Measurements from ENCODE around the gene C13orf42.

The C13orf42 gene

DNA sequence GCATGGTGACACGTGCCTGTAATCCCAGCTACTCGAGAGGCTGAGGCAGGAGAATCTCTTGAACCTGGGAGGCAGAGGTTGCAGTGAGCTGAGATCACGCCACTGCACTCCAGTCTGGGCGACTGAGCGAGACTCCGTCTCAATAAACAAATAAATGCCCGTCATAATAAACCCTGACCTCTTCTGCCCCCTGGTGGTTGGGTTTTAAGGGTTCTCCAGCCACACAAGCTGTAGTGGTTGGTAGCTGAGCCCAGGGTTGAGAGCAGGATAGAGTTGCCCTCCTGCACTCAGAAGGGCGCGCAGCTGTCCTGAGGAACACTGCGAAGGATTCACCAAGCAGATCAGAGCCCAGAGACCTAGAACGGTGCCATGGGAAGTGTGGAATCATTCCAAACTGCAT is 9.8 kb upstream of the C13orf42 start:
- peak; percentile 44 for DNase-seq (ENCODE audit: low spot score)

DNA sequence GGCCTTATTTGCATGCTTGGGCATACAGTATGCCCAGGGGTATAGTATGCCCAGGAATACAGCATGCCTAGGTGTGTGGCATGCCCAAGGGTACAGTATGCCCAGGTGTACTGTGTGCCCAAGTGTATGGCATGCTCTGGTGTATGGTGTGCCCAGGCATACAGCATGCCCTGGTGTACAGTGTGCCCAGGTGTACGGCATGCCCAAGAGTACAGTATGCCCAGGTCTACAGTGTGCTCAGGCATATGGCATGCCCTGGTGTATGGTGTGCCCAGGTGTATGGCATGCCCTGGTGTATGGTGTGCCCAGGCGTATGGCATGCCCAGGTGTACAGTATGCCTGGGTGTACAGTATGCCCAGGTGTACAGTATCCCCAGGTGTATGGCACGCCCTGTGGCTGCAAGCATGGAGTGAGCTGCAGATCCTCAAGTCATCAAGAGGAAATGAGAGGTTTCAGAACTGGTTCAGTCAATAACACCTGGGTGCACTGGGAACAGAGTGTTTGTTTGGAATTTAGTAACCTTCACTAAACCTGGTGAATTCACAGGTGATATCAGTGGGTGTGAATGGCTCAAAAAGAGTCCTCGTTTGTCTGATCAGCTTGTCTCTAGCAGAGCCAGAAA is 7.8 kb upstream of the C13orf42 start:
- DNase-seq (ENCODE audit: low spot score) = no peak

DNA sequence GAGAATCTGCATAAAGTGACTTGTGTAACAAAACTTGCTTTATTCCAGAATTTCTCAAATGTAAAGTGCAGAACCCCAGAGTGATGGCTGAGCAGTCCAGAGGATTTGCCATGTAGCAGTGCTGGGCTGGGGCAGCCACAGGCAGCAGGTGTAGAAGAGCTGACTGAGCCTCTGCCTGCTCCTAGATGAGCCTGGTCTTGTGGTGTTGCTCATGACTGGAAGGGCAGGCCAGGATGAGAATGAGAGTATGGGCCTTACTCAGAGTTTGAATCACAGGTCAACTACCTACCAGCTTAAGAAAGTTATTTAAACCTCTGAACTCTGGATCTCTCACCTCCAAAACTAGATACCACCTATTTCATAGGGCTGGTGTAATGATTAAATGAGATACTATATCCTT is 2.9 kb upstream of the C13orf42 start:
- no peak for DNase-seq (ENCODE audit: low spot score)

DNA sequence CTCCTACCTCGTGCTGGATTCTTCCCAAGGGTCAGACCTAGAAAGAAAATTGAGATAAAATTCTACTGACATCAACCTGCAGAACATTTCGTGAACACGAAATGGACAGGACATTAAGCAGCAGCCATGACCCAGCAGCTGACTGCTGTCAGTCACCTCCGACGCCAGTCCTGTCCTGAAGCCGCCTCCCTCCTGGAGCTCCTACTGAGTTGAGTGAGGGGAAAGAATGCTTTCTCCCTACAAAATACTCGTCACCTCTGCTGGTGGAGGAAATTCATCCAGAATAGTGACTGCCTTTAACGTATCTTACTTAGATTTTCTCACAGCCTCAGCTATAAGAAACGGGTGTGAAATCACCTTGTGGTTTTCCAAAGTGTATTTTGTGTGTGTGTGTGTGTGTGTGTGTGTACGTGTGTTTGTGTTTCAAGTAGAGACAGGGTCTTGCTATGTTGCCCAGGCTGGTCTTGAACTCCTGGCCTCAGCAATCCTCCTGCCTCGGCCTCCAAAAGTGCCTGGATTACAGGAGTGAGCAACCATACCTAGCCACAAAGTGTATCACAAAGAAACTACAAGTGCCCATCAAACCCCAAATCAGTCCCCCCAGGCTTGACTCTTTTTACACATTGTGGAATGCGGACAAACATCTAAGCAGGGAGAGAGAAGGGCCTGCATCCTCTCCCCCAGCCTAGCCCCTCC is 2.3 kb upstream of the C13orf42 start:
- no peak for DNase-seq (ENCODE audit: low spot score)

DNA sequence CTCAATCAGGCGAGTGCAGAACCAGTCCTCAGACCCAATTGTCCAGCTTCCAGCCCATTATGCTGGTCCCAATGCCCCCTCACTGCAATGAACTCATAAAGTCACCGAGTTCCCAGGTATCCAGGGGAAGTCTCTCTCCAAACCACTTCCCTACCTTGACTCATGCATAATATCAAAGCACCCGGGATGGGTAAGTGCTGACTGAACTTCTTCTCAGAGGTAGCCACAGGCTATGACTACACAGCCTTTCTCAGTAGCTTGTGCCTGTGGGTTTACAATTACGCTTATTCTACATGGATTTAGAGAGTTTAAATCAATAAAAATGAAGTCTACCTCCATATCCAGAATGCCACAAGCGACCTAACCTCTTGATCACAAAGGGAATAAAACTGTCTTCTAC is 1.7 kb upstream of the C13orf42 start:
- peak; percentile 17 for DNase-seq (ENCODE audit: low spot score)

DNA sequence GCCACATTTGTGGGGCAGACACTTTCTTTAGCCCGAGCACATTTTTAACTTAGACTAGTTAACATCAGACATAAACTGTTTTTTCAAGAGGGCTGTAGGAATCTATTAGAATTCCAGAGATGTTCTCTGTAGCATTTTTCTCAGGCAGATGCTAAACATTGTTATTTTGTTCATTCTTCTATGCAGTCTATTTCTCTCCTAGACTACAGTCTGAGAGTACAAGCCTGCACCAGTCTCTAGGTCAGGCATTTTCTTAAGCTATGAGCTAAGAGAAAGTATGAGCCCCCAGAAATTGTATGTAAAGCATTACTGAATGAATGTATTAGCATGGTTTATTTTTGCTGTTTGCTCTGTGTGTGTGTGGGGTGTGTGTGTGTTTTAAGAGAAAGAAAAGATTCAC is 923 bp upstream of the C13orf42 start:
- DNase-seq (ENCODE audit: low spot score) = no peak

DNA sequence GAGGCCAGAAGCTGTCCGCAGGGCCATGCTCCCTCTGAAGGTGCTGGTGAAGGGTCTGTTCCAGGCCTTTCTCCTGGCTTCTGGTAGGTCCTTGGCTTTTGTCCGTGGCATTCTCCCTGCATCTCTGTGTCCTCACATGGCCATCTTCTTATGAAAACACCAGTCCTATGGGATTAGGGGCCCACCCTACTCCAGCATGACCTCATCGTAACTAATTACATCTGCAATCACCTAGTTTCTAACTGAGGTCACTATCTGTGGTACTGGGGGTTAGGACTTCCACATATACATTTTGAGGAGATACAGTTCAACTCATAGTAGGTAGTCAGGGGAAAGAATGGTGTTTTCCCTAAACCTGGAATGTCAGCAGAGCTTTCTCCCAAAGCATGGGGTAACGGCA is 3.1 kb downstream of the C13orf42 start:
- DNase-seq (ENCODE audit: low spot score) = no peak

DNA sequence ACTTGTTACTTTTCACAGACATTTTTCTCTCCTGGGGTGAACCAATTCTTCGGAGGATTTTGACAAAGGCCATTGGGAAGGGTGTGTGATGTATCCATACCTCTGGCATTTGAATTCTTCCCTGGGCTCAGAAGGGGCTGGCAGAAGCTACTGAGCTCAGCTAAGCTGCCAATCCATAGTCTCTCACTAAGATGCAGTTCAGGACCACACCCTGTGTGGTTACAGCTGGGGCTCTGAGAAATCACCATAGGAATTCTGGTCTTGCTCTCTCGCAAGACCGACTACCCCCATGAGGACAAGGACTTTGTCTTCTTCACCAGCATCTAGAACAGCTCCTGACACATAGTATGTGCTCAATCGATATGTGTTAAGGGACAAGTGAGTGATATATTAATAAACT is 6.0 kb downstream of the C13orf42 start:
- no peak for DNase-seq (ENCODE audit: low spot score)

DNA sequence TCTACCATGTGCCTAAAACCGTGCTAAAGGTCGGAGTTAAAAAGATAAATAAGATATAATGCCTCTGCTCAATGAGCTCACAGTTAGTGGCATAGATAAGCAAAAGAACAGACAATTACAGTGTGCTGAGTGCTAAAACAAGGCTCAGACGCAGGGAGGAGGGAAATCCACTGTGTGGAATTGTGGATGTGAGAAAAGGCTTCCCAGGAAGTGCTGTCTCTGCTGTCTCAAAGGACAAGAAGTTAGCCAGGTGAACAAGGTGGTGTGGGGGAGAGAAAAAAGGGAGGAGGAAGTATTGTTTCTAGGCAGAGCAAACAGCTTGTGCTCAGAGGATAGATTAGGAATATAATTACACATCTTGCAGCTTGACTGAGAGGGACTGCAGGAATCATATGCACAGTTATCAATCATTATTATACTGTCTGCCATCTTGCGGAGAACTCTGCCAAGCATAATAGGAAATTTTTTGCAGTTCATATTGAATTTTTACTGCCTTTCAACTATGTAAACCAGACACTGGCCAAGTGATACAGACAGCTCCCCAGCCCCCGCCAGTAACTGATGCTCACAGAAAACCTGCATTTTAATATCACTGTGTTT is 9.3 kb downstream of the C13orf42 start:
- no peak for DNase-seq (ENCODE audit: low spot score)

DNA sequence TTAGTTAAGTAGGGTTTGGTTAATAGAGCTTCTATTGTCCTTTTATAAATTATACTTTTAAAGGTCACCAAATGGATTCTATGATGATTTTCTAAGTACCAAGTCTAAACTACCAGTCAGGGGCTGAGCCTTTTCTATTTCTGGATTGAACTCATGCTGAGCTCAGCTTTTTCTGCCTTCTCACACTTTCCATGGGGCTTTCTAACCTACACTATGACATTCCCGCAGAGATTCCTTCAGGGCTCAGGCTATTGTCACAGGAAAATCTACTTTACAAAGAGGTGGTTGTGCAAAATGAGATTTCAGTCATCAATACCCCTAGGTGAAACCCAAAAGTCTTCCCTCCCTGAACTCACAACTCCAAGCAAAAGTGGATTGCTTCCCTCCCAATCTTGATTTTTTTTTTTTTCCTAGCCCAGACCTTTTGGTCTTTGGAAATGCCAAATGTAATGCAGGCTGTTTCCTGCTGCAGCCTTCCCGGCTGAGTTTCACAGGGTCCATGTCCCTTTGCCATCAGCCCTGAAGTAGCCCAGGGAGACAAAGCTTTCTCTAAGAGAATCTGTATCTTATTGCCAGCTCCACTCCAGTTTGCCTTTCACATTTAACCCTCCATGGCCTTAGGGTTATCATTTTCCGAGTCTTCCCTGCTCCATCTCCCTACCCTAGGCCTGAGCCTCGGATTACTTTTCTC is 13.6 kb downstream of the C13orf42 start:
- DNase-seq (ENCODE audit: low spot score) = no peak

DNA sequence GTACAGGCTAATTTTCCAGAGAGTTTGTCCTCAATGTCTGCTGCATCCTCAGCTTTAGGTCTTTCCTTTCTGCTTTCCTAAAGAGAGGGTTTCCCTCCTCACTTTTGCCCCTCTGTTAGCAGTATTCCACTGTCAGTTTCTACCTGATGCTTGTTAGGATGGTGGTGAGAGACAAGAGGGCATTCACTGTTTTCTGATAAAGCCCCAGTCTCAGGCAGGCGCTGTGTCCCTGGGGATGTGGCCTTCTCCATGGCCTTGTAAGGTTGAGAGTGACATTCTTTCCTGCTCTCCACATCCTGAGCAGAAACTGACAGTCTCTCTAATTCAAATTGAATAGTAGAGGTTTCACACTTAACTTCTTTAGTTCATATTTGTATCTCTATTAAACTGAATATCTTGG is 14.9 kb downstream of the C13orf42 start:
- no peak for DNase-seq (ENCODE audit: low spot score)

DNA sequence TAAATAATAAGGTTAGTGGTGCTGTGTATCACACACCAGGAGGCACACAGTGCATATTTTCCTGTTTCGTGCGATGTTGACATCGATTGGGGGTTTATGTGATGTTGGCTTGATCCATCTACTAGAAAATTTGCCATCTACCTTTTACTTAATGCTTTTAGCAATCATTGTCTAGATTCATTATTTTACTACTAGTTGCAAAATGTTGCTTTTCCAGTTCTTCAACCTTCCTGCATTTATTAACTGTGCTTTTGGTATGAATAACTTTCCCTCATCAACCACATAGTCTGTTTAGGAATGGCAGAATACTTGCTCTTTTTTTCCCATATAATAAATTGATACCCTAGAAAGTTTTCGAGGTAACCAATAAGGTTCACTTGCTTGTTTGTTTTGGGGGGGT is 17.5 kb downstream of the C13orf42 start:
- DNase-seq (ENCODE audit: low spot score) = no peak

DNA sequence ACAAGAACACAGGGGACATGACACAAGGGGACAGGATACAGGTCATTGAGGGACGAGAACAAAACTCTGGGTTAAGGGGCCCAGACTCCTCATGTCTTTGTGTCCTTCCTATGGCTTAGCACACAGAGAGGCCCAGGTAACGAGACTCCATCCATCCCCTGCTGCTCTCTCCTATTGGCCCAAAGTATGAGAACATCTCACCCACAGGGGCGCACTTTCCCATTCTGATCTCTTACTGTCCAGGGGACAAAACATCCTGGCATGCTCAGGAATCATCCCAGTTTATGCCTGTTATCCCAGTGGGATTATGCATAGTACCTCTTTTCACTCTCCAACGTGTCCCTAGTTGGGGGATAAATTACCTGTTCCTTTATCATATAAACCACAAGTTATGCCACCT is 19.2 kb downstream of the C13orf42 start:
- no peak for DNase-seq (ENCODE audit: low spot score)

DNA sequence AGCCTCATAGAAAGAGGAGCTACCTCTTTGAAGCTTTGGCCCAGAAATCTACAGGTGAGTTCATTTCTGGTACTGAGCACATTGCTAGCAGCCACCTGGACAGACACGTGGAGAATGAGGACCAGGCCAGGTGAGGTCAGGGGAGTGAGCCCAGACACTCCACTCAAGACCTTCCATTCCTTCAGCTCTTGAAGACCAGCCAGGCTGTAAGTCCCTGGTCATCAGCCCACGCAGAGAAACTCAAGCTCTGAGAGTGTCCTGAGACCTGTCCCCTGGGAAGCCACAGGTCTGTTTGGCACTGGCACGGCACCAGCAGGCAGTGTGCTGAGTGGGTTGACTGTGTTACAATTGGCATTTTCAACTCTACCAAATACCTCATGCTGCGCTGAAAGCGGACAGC is 27.4 kb downstream of the C13orf42 start:
- DNase-seq (ENCODE audit: low spot score) = no peak

DNA sequence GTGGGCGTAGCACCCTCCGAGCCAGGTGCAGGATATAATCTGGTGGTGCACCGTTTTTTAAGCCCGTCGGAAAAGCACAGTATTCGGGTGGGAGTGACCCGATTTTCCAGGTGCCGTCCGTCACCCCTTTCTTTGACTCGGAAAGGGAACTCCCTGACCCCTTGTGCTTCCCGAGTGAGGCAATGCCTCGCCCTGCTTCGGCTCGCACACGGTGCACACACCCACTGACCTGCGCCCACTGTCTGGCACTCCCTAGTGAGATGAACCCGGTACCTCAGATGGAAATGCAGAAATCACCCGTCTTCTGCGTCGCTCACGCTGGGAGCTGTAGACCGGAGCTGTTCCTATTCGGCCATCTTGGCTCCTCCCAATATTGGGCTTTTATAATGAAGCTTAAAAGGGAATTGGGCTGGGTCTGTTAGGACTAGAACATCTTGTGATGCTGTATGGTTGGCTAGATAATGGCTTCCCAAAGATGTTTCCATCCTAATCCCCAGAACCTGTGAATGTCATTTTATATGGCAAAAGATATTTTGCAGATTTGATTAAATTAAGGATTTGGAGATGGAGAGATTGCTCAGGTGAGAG is 30.5 kb downstream of the C13orf42 start:
- peak; percentile 16 for DNase-seq (ENCODE audit: low spot score)

DNA sequence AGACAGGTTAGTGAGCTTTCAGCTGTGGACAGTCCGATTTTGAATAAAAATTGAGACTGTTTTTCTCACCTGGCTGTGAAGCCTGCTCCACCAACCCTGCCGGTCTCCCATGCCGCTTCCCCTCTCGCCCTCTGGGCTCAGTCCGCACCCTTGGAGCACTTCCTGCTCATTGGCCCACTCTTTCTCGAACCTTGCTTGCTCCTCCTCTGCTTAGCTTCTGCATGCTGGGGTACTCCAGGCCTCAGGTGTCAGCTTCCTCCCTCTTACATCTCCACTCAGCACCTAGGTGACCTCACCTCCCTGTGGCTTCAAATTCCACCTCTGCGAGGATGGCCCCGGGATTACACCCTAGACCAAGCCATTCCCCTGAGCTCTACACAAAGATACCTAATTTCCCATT is 39.6 kb downstream of the C13orf42 start:
- DNase-seq (ENCODE audit: low spot score) = no peak

DNA sequence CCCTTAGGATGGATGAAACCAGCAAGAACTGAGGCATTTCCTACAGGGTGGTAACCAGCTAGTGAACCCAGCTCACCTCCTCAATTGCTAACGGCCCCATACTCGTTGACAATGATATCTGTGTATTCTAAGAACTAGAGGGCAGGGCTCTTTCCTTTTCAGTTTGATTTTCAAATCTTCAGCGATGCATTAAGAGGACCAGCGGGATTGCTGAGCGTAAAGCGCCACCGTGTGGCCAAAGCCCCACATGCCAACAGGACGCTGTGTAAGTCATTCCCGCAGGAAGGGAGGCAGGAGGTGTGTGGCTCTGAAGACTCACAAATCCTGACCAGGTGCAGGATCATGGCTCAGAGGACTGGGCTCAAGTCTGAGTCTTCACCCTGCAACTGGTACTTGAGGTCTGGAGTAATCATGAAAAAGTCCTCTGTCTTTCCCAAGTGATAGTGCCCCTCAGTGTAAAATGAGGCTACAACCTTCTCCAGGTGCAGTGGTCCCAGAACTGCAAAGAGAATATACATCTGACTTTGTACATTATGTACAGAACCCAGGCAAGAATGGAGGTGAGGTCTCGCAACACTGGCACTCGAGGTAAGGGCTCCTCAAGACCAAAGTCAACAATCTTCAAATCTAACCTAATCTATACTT is 40.9 kb downstream of the C13orf42 start:
- peak; percentile 82 for DNase-seq (ENCODE audit: low spot score)

DNA sequence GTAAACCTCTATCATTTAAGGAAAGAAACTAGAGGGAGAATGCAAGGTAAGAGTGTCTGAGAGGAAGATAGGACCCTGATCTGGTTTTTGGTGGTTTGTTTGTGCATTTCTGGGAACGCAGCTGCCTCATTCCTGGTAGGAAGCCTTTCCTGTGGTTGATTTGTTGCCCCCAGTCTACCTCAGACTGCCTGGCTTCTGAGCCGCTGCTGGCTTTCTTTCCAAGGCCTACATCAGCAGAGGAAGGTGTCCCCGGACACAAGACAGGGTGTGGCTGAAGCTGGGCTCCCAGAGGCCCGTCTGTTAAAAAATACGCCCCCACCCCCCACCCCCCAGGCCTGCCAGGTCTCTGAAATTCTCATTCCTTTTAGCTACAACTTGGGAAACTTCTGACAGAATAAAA is 42.6 kb downstream of the C13orf42 start:
- DNase-seq (ENCODE audit: low spot score) = no peak

DNA sequence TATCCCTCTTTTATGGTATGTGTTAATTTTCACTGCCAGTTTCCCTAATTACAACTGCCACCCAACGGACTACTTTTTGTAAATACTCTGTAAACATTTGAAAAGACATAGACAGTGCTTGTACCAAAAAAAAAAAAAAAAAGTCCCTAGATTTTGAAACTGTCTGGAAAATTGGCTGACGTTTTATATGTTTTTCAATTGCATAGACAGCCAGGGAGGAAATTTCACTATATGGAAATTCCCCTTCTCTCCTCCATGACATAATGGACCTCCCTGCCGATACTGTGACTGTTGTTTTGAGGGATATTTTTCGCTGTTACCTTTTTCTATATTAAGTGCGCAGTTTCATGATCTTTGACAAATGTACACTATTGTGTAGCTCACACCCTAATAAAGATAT is 43.4 kb downstream of the C13orf42 start:
- DNase-seq (ENCODE audit: low spot score) = no peak

DNA sequence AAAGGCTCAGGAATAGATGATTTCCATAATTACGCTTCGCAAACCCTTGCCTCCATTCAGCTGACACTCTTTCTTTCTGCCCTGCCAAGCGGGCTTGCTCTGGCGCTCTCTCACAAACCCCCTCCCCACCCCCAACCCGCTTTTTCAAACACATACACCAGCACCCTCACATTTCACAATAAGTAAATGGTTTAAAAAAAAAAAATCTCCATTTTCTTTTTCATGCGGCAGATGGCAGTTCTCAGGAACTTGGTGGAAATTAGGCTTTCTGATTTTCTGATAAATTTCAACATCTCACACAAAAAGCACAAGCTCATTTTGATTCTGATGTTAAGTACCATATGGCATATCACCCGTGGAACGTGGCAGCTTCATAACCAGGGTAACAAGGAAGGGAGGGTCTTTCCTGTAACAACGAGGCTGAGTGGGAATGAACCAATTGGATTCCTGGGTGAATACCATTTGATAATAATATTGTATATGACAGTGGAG is 43.8 kb downstream of the C13orf42 start:
- DNase-seq (ENCODE audit: low spot score) = no peak

DNA sequence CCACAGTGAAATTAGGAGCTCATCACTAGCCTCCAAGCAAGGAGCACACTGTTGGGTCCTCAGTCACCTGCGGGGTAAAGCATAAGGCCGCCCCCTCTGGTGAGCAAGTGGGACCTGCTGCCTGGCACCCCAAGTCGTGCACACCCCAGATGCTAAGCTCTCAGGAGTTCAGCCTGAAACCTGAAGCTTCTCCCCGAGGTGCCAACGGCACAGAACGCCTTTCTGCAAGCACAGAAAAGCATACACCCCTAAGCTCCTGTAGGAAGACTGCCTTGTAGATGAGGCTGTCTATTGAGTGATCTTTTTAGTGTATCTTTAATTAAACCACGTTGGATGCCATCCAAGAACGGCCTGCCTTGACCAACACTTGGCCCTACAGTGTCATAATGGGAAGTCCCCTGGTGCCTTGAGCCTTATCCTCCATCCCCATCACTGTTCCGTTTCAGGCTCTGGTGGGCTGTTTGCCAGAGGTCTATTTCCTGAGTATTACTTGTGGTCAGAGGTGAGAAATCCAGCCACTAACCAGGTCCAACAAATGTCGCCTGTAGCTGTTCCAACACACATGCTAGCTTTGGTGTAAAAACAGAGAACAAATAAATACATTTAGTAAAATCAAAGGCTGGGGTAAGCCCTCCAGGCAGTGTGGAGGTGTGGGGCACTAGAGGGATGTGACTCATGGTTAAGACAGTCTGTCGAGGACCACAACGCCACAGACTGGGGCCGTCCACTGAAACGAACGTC is 44.8 kb downstream of the C13orf42 start:
- DNase-seq (ENCODE audit: low spot score) = peak; percentile 75

Data from SW480 (cell line).